ENCODE data around the gene HSF2. TPM values are rescaled to one million over a fixed set of nuclear protein-coding genes. Genes with fewer than 3 reads are reported as not detected.

The HSF2 gene, protein sequence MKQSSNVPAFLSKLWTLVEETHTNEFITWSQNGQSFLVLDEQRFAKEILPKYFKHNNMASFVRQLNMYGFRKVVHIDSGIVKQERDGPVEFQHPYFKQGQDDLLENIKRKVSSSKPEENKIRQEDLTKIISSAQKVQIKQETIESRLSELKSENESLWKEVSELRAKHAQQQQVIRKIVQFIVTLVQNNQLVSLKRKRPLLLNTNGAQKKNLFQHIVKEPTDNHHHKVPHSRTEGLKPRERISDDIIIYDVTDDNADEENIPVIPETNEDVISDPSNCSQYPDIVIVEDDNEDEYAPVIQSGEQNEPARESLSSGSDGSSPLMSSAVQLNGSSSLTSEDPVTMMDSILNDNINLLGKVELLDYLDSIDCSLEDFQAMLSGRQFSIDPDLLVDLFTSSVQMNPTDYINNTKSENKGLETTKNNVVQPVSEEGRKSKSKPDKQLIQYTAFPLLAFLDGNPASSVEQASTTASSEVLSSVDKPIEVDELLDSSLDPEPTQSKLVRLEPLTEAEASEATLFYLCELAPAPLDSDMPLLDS
- 10.6 and 10.8 TPM in 2 replicates for total RNA-seq
- 17.5 TPM for total RNA-seq (2013)
- polyA plus RNA-seq: 10.8 and 20.9 TPM in 2 replicates
- 7.7 and 8.7 TPM in 2 replicates for polyA minus RNA-seq

DNA sequence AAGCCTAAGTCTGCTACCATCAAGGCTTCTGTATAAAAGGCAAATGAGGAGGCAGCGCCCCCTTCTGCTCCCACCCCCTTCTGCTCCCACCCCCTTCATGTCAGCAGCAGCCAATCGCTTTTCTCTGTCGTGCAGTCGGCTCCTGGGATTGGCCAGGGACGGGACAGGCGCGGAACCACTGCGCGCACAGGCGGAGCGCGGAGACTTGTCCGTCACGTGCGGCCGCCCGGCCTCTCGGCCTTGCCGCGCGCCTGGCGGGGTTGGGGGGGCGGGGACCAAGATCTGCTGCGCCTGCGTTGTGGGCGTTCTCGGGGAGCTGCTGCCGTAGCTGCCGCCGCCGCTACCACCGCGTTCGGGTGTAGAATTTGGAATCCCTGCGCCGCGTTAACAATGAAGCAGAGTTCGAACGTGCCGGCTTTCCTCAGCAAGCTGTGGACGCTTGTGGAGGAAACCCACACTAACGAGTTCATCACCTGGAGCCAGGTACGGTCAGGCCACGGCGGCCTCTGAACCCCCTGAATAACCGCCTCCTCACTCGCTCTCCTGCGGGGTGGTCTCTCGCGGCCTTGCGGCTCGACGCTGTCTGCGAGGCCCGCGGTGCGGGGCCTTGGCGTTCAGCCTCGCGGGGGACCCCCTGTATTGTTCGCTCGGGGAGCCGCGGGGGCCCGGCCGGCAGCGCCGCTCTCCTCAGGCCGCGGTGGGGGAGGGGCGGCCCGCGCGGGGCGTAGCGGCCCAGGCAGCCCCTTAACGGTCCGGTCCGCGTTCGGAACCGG is at the start of gene HSF2:
Gene HSF2 (plus strand): TSS at position 305 of the 773 bp plus-strand sequence. CDS start 86 bp downstream, at position 391.
- Histone ChIP-seq H3K4me3 (ENCODE audit: control extremely low read depth in 1 of 5, extremely low read depth in 1 of 5, insufficient read depth in 1 of 5, low read depth in 2 of 5, low read length in 4 of 5) (peak within 1 kb of the TSS; percentile 80 to 98 (median 94)), H3K79me2 (ENCODE audit: control insufficient read depth, insufficient read depth, low read length) (peaks cover 40% of the 10 kb centered on the region), H3K9ac (ENCODE audit: low read length) (peak within 1 kb of the TSS; percentile 88), H2AFZ (ENCODE audit: insufficient read depth, low read depth, low read length, poor library complexity, severe bottlenecking) (peak within 1 kb of the TSS; percentile 99), H3K4me1 (ENCODE audit: control insufficient read depth in 2 of 2, insufficient read depth in 2 of 2, low read length in 2 of 2) (peaks cover 12 to 13% of the 10 kb centered on the region in 2 donors), H4K20me1 (ENCODE audit: control insufficient read depth, insufficient read depth, low read length, poor library complexity, severe bottlenecking) (no peaks in the 10 kb centered on the region), H3K27ac (ENCODE audit: low read length in 2 of 2) (peak within 1 kb of the TSS; percentile 67 to 80), H3K27me3 (replicated peaks in 1 of 4; ENCODE audit: control extremely low read depth in 1 of 4, control insufficient read depth in 3 of 4, insufficient read depth in 4 of 4, low read length in 3 of 4) (no peaks in the 10 kb centered on the region), H3K4me2 (replicated peaks; ENCODE audit: low read depth, low read length, poor library complexity, severe bottlenecking) (peak within 1 kb of the TSS; percentile 90), H3K9me3 (ENCODE audit: control extremely low read depth in 1 of 3, control insufficient read depth in 2 of 3, insufficient read depth in 1 of 3, low read length in 2 of 3) (no peaks in the 10 kb centered on the region), H3K36me3 (replicated peaks in 1 of 2; ENCODE audit: control extremely low read depth in 1 of 2, control insufficient read depth in 1 of 2, extremely low read depth in 1 of 2, insufficient read depth in 2 of 2, low read length in 1 of 2) (no peaks in the 10 kb centered on the region)
- Mint-ChIP-seq H3K4me1 (peaks cover 20% of the 10 kb centered on the region), H3K27ac (peak within 1 kb of the TSS; percentile 89), H3K27me3 (no peaks in the 10 kb centered on the region), H3K9me3 (ENCODE audit: insufficient read depth) (no peaks in the 10 kb centered on the region), H3K4me3 (peak within 1 kb of the TSS; percentile 97)
- TF ChIP-seq EZH2 (IDR thresholded peaks at IDR 0.05; ENCODE audit: borderline replicate concordance, insufficient read depth, low read depth, low read length, poor library complexity, severe bottlenecking): no peak
- TF ChIP-seq, protein P1, sequence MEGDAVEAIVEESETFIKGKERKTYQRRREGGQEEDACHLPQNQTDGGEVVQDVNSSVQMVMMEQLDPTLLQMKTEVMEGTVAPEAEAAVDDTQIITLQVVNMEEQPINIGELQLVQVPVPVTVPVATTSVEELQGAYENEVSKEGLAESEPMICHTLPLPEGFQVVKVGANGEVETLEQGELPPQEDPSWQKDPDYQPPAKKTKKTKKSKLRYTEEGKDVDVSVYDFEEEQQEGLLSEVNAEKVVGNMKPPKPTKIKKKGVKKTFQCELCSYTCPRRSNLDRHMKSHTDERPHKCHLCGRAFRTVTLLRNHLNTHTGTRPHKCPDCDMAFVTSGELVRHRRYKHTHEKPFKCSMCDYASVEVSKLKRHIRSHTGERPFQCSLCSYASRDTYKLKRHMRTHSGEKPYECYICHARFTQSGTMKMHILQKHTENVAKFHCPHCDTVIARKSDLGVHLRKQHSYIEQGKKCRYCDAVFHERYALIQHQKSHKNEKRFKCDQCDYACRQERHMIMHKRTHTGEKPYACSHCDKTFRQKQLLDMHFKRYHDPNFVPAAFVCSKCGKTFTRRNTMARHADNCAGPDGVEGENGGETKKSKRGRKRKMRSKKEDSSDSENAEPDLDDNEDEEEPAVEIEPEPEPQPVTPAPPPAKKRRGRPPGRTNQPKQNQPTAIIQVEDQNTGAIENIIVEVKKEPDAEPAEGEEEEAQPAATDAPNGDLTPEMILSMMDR (IDR thresholded peaks at IDR 0.05): peak; percentile 15
- ChIA-PET POLR2A (interaction anchor here (1.1 to 1.4 kb wide), 2 partner anchors 72 to 73 kb away, joined by 3 to 4 read pairs; partner anchors contain the start of gene SERINC1), CTCF (interaction anchor here (1.0 to 1.4 kb wide), 3 partner anchors 9 to 131 kb away, joined by 3 to 8 read pairs (median 5); no protein-coding TSS in a partner anchor)
- DNase-seq: peak; percentile 96
- ATAC-seq (ENCODE audit: low read depth): peak; percentile 98
- intact Hi-C loops (cut with micrococcal nuclease): loop anchor here (1.0 to 2.0 kb wide), 3 partner anchors 18 to 1067 kb away; partner anchors contain the start of gene SERINC1
- under 1% methylated on average over 82 of the region's 82 CpGs for WGBS (ENCODE audit: insufficient coverage)

Data from B cell (primary cell).